Trophoblast cell (in vitro differentiated cells and primary cell): Measurements from ENCODE around the gene C6orf89.

ENCODE experiments used
- DNase-seq, 2 donors: peaks; one replicate each; pipeline ENCODE4 v3.0.0-alpha.2; 2016
- H2AFZ ChIP-seq: 2 replicates; pipeline ENCODE4 v1.6.1; 2013; ENCODE audit warnings: low read length, moderate library complexity, mild to moderate bottlenecking; ENCODE audit not compliant: insufficient read depth, poor library complexity
- H2AK5ac ChIP-seq: 2 replicates; pipeline ENCODE4 v1.6.1; 2013; ENCODE audit warnings: mild to moderate bottlenecking, low read length
- H2BK120ac ChIP-seq: 2 replicates; pipeline ENCODE4 v1.6.1; 2013; ENCODE audit warnings: low read length, mild to moderate bottlenecking, moderate library complexity; ENCODE audit not compliant: insufficient read depth, poor library complexity
- H2BK12ac ChIP-seq: 2 replicates; pipeline ENCODE4 v1.6.1; 2013; ENCODE audit warnings: mild to moderate bottlenecking, low read length, moderate library complexity
- H2BK5ac ChIP-seq: 2 replicates; pipeline ENCODE4 v1.6.1; 2013; ENCODE audit warnings: low read length, low read depth, moderate library complexity, mild to moderate bottlenecking; ENCODE audit not compliant: poor library complexity
- H3K14ac ChIP-seq: 2 replicates; pipeline ENCODE4 v1.6.1; 2013; ENCODE audit warnings: mild to moderate bottlenecking, low read length
- H3K18ac ChIP-seq: 2 replicates; pipeline ENCODE4 v1.6.1; 2013; ENCODE audit warnings: mild to moderate bottlenecking, low read length
- H3K23ac ChIP-seq: 2 replicates; pipeline ENCODE4 v1.6.1; 2013; ENCODE audit warnings: low read length
- H3K27ac ChIP-seq: 2 replicates; pipeline ENCODE4 v1.5.1; 2013; ENCODE audit warnings: low read depth, mild to moderate bottlenecking, inconsistent platforms, low read length, moderate library complexity
- H3K27me3 ChIP-seq: 2 replicates; pipeline ENCODE4 v1.6.1; 2013; ENCODE audit warnings: inconsistent platforms, mild to moderate bottlenecking, low read length, moderate library complexity; ENCODE audit not compliant: insufficient read depth
- H3K36me3 ChIP-seq, 2 experiments: 1 replicate in 1 of 2; 2 replicates in 1 of 2; pipeline ENCODE4 v1.6.1; 2013; ENCODE audit warnings: low read length in 2 of 2, mild to moderate bottlenecking in 2 of 2, moderate library complexity in 1 of 2; ENCODE audit not compliant: insufficient read depth in 2 of 2, control insufficient read depth in 1 of 2
- H3K4ac ChIP-seq: 2 replicates; pipeline ENCODE4 v1.6.1; 2013; ENCODE audit warnings: low read depth, mild to moderate bottlenecking, low read length, moderate library complexity
- H3K4me1 ChIP-seq, 2 experiments: 1 replicate in 1 of 2; 2 replicates in 1 of 2; pipeline ENCODE4 v1.6.1; 2013; ENCODE audit warnings: low read length in 2 of 2, mild to moderate bottlenecking in 2 of 2, moderate library complexity in 1 of 2; ENCODE audit not compliant: insufficient read depth in 2 of 2, control insufficient read depth in 1 of 2
- H3K4me2 ChIP-seq: 2 replicates; pipeline ENCODE4 v1.6.1; 2013; ENCODE audit warnings: inconsistent platforms, mild to moderate bottlenecking, low read length, moderate library complexity
- H3K4me3 ChIP-seq: 2 replicates; pipeline ENCODE4 v1.5.1; 2013; ENCODE audit warnings: mild to moderate bottlenecking, low read depth, low read length, inconsistent platforms
- H3K79me1 ChIP-seq: one replicate; pipeline ENCODE4 v1.6.1; 2013; ENCODE audit warnings: low read length
- H3K79me2 ChIP-seq: 2 replicates; pipeline ENCODE4 v1.6.1; 2013; ENCODE audit warnings: low read length, mild to moderate bottlenecking; ENCODE audit not compliant: control insufficient read depth, insufficient read depth, poor library complexity
- H3K9ac ChIP-seq: 2 replicates; pipeline ENCODE4 v1.6.1; 2013; ENCODE audit warnings: mild to moderate bottlenecking, low read length
- H3K9me3 ChIP-seq: 2 replicates; pipeline ENCODE4 v1.6.1; 2013; ENCODE audit warnings: low read depth, mild to moderate bottlenecking, control low read depth, inconsistent platforms, low read length; ENCODE audit not compliant: insufficient read depth
- H4K12ac ChIP-seq: 2 replicates; pipeline ENCODE4 v1.6.1; 2013; ENCODE audit warnings: low read depth, mild to moderate bottlenecking, low read length, moderate library complexity
- H4K8ac ChIP-seq: 2 replicates; pipeline ENCODE4 v1.6.1; 2013; ENCODE audit warnings: low read depth, mild to moderate bottlenecking, low read length, moderate library complexity
- H4K91ac ChIP-seq: one replicate; pipeline ENCODE4 v1.6.1; 2013; ENCODE audit warnings: low read depth, mild to moderate bottlenecking, low read length, moderate library complexity
- WGBS: extraction: QIAGEN DNeasy Blood & Tissue Kit; methylation state at CpG from one replicate; pipeline ENCODE4 v1.1.7; 2013; ENCODE audit warnings: missing lambda C conversion rate; ENCODE audit not compliant: insufficient read length, insufficient coverage; ENCODE audit errors: extremely low coverage; 5-methylcytosine and 5-hydroxymethylcytosine counted together

Gene C6orf89

DNA sequence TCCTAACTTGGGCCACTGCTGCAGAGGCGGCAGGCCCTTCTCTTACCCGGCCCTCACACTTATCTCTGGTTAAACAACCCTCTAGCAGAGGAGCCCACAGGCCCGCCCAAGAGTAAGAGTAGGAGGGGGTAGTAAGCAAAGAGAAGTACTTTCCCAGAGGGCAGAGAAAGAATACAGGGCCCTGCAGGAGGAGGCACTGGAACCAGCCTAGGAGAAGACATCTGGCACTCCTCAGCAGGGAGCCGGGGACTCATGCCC is 90.2 kb downstream of the C6orf89 start:
- Histone ChIP-seq H3K14ac (no peak overlapping the region), H2BK120ac (no peak overlapping the region), H2AK5ac (no peak overlapping the region), H3K4ac (no peak overlapping the region), H3K27me3 (no peaks in the 10 kb centered on the region), H3K9me3 (no peaks in the 10 kb centered on the region), H3K18ac (no peak overlapping the region), H3K4me2 (no peak overlapping the region), H2AFZ (no peak overlapping the region), H3K4me3 (no peak overlapping the region), H2BK5ac (no peak overlapping the region), H3K79me1 (no peaks in the 10 kb centered on the region), H3K4me1 (peaks cover 5 to 11% of the 10 kb centered on the region in 2 experiments), H3K27ac (no peak overlapping the region), H3K23ac (no peak overlapping the region), H4K8ac (no peak overlapping the region), H3K79me2 (no peaks in the 10 kb centered on the region), H4K91ac (no peak overlapping the region), H3K9ac (no peak overlapping the region), H2BK12ac (no peak overlapping the region), H4K12ac (no peak overlapping the region), H3K36me3 (peaks cover 60 to 77% of the 10 kb centered on the region in 2 experiments)
- WGBS: no CpG with 5 or more reads among the region's 4 CpGs
- DNase-seq: no peak

DNA sequence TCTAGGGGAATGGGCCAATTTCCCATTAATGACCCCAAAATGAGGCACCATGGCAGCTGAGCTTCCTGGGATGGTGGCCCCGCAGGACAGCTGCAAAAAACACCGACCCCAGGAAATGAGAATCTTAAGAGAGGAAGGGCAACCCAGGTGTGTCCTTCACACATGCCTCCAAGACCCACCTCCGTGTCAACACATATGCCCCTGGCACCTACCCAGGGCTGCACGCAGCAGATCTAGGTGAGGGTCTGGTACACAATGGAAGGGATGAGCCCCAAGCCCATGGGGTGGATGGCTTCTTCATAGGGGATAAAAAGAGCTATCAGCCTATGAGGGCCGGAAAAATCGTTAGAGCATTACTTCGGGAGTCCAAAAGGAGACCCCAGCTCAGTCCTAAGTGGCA is 90.8 kb downstream of the C6orf89 start:
- peaks cover 57 to 74% of the 10 kb centered on the region in 2 experiments for H3K36me3 ChIP-seq
- no peak overlapping the region for H2BK12ac ChIP-seq
- no peak overlapping the region for H2BK120ac ChIP-seq
- no peaks in the 10 kb centered on the region for H3K79me1 ChIP-seq
- no peak overlapping the region for H4K8ac ChIP-seq
- H3K18ac ChIP-seq: no peak overlapping the region
- peaks cover 3% of the 10 kb centered on the region for H3K79me2 ChIP-seq
- no peaks in the 10 kb centered on the region for H3K27me3 ChIP-seq
- H2BK5ac ChIP-seq: no peak overlapping the region
- H3K27ac ChIP-seq: no peak overlapping the region
- no peak overlapping the region for H3K4ac ChIP-seq
- H4K91ac ChIP-seq: no peak overlapping the region
- no peaks in the 10 kb centered on the region for H3K9me3 ChIP-seq
- H2AFZ ChIP-seq: no peak overlapping the region
- no peak for DNase-seq
- WGBS: no CpG with 5 or more reads among the region's 7 CpGs
- peaks cover 5 to 8% of the 10 kb centered on the region in 2 experiments for H3K4me1 ChIP-seq
- H3K9ac ChIP-seq: peak overlapping the region; percentile 26
- H2AK5ac ChIP-seq: no peak overlapping the region
- H3K23ac ChIP-seq: no peak overlapping the region
- H3K4me2 ChIP-seq: no peak overlapping the region
- H3K4me3 ChIP-seq: no peak overlapping the region
- no peak overlapping the region for H3K14ac ChIP-seq
- no peak overlapping the region for H4K12ac ChIP-seq

DNA sequence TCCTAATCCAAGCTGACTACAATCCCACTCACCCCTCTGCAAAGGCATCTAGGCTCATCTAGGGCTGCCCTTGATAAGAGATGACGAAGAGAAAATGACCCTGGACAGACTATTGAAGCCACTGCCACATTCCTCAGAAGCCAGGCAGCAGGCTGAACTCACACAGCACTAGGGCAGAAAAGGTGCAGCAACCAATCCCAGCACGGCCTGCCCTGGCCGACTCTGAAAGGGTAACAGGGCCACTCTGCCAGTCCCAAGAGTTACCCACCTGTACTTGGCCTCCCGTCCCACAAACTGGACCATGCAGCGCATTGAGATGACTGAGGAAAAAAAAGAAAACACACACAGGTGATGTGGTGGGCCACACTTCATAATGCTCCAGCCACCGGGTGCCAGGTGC is 91.2 kb downstream of the C6orf89 start:
- H3K79me1 ChIP-seq: no peaks in the 10 kb centered on the region
- no peaks in the 10 kb centered on the region for H3K9me3 ChIP-seq
- H2AFZ ChIP-seq: no peak overlapping the region
- no peak overlapping the region for H3K4me2 ChIP-seq
- no peak overlapping the region for H2AK5ac ChIP-seq
- no peak overlapping the region for H4K8ac ChIP-seq
- peaks cover 57 to 70% of the 10 kb centered on the region in 2 experiments for H3K36me3 ChIP-seq
- H4K12ac ChIP-seq: no peak overlapping the region
- H2BK12ac ChIP-seq: no peak overlapping the region
- no peaks in the 10 kb centered on the region for H3K27me3 ChIP-seq
- no peak overlapping the region for H2BK120ac ChIP-seq
- H3K4me1 ChIP-seq: peaks cover 5% of the 10 kb centered on the region in 2 experiments
- no peak overlapping the region for H4K91ac ChIP-seq
- H2BK5ac ChIP-seq: no peak overlapping the region
- H3K79me2 ChIP-seq: peaks cover 4% of the 10 kb centered on the region
- H3K4ac ChIP-seq: no peak overlapping the region
- H3K14ac ChIP-seq: no peak overlapping the region
- H3K18ac ChIP-seq: no peak overlapping the region
- H3K9ac ChIP-seq: no peak overlapping the region
- no peak for DNase-seq
- H3K23ac ChIP-seq: no peak overlapping the region
- no peak overlapping the region for H3K4me3 ChIP-seq
- no peak overlapping the region for H3K27ac ChIP-seq
- no CpG with 5 or more reads among the region's 6 CpGs for WGBS

DNA sequence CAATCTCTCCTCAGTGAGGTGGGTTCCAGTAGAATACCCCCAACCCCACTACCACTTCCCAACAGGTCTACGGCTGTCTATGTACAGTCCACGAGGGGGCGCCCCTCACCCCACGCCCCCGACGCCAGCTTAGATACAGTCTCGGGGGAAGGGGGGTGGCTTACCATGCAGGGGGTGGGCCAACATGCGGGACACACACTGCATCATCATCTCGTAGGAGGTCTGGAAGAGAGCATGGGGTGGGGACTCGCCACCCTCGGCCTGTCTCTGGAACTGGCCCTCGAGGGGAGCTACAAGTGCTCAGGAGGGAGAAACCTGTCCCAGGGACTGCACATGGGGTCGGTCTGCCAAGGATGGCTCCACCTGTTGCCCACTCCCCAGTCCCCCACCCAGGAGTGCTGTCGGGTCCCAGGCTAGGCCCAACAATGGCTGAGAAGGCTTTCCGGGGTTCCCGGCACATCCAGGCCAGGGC is 91.8 kb downstream of the C6orf89 start:
- H3K14ac ChIP-seq: no peak overlapping the region
- H3K79me1 ChIP-seq: no peaks in the 10 kb centered on the region
- no peak overlapping the region for H2BK12ac ChIP-seq
- no peak overlapping the region for H3K9ac ChIP-seq
- no peak overlapping the region for H3K4ac ChIP-seq
- H4K91ac ChIP-seq: no peak overlapping the region
- DNase-seq: no peak
- peaks cover 3% of the 10 kb centered on the region in 2 experiments for H3K4me1 ChIP-seq
- no peak overlapping the region for H4K12ac ChIP-seq
- H3K4me2 ChIP-seq: no peak overlapping the region
- WGBS: no CpG with 5 or more reads among the region's 16 CpGs
- no peak overlapping the region for H3K23ac ChIP-seq
- H3K9me3 ChIP-seq: no peaks in the 10 kb centered on the region
- no peak overlapping the region for H2BK120ac ChIP-seq
- H3K27ac ChIP-seq: no peak overlapping the region
- H3K79me2 ChIP-seq: peaks cover 4% of the 10 kb centered on the region
- no peak overlapping the region for H3K4me3 ChIP-seq
- peaks cover 55 to 64% of the 10 kb centered on the region in 2 experiments for H3K36me3 ChIP-seq
- no peak overlapping the region for H4K8ac ChIP-seq
- no peak overlapping the region for H3K18ac ChIP-seq
- H3K27me3 ChIP-seq: no peaks in the 10 kb centered on the region
- no peak overlapping the region for H2BK5ac ChIP-seq
- H2AFZ ChIP-seq: no peak overlapping the region
- no peak overlapping the region for H2AK5ac ChIP-seq
